Fibroblast of lung (primary cell): ENCODE data around the gene NOSTRIN.
"Not testable (repeated sequence)": the region's sequence is repeated elsewhere in the genome, so short reads cannot be mapped to it uniquely, and the experiment has no call there.

Experiments used
- EZH2 ChIP-seq: IDR thresholded peaks from 2 replicates; pipeline ENCODE4 v1.5.1; 2012; ENCODE audit warnings: low read length, control low read depth, mild to moderate bottlenecking; ENCODE audit errors: missing control alignments
- TF ChIP-seq, protein P1 (sequence below), 2 donors: IDR thresholded peaks in 1 of 2; conservative IDR thresholded peaks in 1 of 2; 1 replicate in 1 of 2; 2 replicates in 1 of 2; pipeline ENCODE4 v1.5.1; 2011 to 2012; ENCODE audit warnings: low read length in 2 of 2, control low read depth in 1 of 2, inconsistent platforms in 1 of 2, low read depth in 1 of 2, mild to moderate bottlenecking in 1 of 2

DNA sequence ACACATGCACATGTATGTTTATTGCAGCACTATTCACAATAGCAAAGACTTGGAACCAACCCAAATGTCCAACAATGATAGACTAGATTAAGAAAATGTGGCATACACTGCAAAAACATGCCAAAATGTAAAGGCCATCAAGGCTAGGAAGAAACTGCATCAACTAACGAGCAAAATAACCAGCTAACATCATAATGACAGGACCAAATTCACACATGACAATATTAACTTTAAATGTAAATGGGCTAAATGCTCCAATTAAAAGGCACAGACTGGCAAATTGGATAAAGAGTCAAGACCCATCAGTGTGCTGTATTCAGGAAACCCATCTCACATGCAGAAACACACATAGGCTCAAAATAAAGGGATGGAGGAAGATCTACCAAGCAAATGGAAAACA is 64.7 kb downstream of the NOSTRIN start:
- TF ChIP-seq EZH2, result not testable (repeated sequence)
- TF ChIP-seq, protein P1, sequence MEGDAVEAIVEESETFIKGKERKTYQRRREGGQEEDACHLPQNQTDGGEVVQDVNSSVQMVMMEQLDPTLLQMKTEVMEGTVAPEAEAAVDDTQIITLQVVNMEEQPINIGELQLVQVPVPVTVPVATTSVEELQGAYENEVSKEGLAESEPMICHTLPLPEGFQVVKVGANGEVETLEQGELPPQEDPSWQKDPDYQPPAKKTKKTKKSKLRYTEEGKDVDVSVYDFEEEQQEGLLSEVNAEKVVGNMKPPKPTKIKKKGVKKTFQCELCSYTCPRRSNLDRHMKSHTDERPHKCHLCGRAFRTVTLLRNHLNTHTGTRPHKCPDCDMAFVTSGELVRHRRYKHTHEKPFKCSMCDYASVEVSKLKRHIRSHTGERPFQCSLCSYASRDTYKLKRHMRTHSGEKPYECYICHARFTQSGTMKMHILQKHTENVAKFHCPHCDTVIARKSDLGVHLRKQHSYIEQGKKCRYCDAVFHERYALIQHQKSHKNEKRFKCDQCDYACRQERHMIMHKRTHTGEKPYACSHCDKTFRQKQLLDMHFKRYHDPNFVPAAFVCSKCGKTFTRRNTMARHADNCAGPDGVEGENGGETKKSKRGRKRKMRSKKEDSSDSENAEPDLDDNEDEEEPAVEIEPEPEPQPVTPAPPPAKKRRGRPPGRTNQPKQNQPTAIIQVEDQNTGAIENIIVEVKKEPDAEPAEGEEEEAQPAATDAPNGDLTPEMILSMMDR (conservative IDR thresholded peaks at IDR 0.05 in 1 of 2, IDR thresholded peaks at IDR 0.05 in 1 of 2; ENCODE audit: low read depth in 1 of 2, low read length in 2 of 2), result not testable (repeated sequence)
